ENCODE measurements around the gene NDOR1.

- TF ChIP-seq EZH2 (IDR thresholded peaks at IDR 0.05; ENCODE audit: borderline replicate concordance) (no peak), CTCF (IDR thresholded peaks at IDR 0.05; ENCODE audit: poor library complexity) (no peak)
Measured at GRCh38 chr9:137185921-137186320, 19.6 kb upstream of the NDOR1 start.

Data from hepatocyte (in vitro differentiated cells).